ENCODE data around the gene PIGO. TPM values are rescaled to one million over a fixed set of nuclear protein-coding genes. Genes with fewer than 3 reads are reported as not detected.

Gene PIGO
- polyA plus RNA-seq: 10 to 100 TPM; 10.8 to 29.9 (median 18.6) TPM
- long read RNA-seq, donor 1, full-length matches to known transcripts: 4 of 9 reads
- long read RNA-seq, donor 1, partial matches to known transcripts: 5 of 9 reads
- long read RNA-seq, donor 1, other reads (novel, unspliced or antisense): 0 of 9 reads
- long read RNA-seq, donor 2: 0 reads
- long read RNA-seq, donor 3, full-length matches to known transcripts: 5 of 5 reads
- long read RNA-seq, donor 3, partial matches to known transcripts: 0 of 5 reads
- long read RNA-seq, donor 3, other reads (novel, unspliced or antisense): 0 of 5 reads
- long read RNA-seq, donor 4: 0 reads
- long read RNA-seq, donor 5: 0 reads
- long read RNA-seq, donor 6, full-length matches to known transcripts: 1 of 1 reads
- long read RNA-seq, donor 6, partial matches to known transcripts: 0 of 1 reads
- long read RNA-seq, donor 6, other reads (novel, unspliced or antisense): 0 of 1 reads
- long read RNA-seq, donor 7, partial matches to known transcripts: 5 of 6 reads
- long read RNA-seq, donor 7, other reads (novel, unspliced or antisense): 0 of 6 reads
- long read RNA-seq, donor 8: 0 reads
- long read RNA-seq, donor 9, partial matches to known transcripts: 0 of 1 reads
- long read RNA-seq, donor 9, other reads (novel, unspliced or antisense): 0 of 1 reads
- long read RNA-seq, donor 10, partial matches to known transcripts: 7 of 9 reads
- long read RNA-seq, donor 10, other reads (novel, unspliced or antisense): 0 of 9 reads

GRCh38 chr9:35096035-35096849 lies at the start of gene PIGO:
Gene PIGO (minus strand): TSS chr9:35096591. CDS start chr9:35095565, 1,026 bp downstream.
- Histone ChIP-seq H3K27me3 (ENCODE audit: control insufficient read depth in 3 of 3, insufficient read depth in 3 of 3, low read length in 3 of 3) (no peaks in the 10 kb centered on the region), H3K9me3 (ENCODE audit: control insufficient read depth in 2 of 2, insufficient read depth in 1 of 2, low read depth in 1 of 2, low read length in 1 of 2) (no peaks in the 10 kb centered on the region), H3K4me1 (ENCODE audit: control insufficient read depth in 3 of 3, insufficient read depth in 2 of 3, low read depth in 1 of 3, low read length in 2 of 3) (peaks cover 0 to 9% (median 2%) of the 10 kb centered on the region in 3 donors), H3K27ac (ENCODE audit: low read depth in 1 of 3, low read length in 2 of 3) (peak within 1 kb of the TSS; percentile 93 to 99 (median 97)), H3K36me3 (ENCODE audit: control insufficient read depth in 3 of 3, insufficient read depth in 2 of 3, low read depth in 1 of 3, low read length in 3 of 3) (peaks cover 6 to 48% (median 7%) of the 10 kb centered on the region in 3 donors), H3K4me3 (ENCODE audit: low read depth in 1 of 3, low read length in 3 of 3) (peak within 1 kb of the TSS; percentile 61 to 96 (median 62))
- WGBS, 3 donors: 0% methylated on average over 45 to 53 of the region's 53 CpGs
- FAIRE-seq (no peak), DNase-seq (peak; percentile 91 to 97)

DNA sequence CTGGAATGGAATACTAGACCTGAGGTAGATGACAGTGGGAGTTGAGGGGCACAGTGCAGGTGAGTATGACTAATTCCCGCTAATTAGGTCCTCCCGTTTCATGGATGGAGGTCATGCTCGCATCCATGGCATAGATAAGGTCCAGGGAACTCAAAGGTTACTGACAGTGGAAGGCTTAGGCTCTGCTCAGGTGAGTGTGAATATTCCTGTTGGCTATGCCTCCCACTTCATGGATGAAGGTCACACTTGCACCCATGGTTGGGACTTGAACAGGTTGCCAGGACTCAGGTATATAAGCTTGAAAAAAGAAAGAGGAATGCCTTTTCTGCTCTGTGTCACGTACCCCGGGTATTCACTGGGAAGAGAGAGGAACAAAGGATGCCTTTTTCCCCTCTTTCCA lies 45.6 kb upstream of the PIGO start:
- FAIRE-seq: no peak
- no peak overlapping the region for H3K4me3 ChIP-seq (ENCODE audit: low read depth in 1 of 3, low read length in 3 of 3)
- WGBS, 3 donors: 74 to 92% (median 88%) methylated on average over 5 of the region's 5 CpGs

GRCh38 chr9:35140093-35140492 lies 43.7 kb upstream of the PIGO start:
- 78 to 93% (median 92%) methylated on average over 2 of the region's 2 CpGs for WGBS, 3 donors
- no peak for DNase-seq
- H3K9me3 ChIP-seq (ENCODE audit: control insufficient read depth in 2 of 2, insufficient read depth in 1 of 2, low read depth in 1 of 2, low read length in 1 of 2): peaks cover 0 to 29% of the 10 kb centered on the region in 2 donors
- H3K27me3 ChIP-seq (ENCODE audit: control insufficient read depth in 3 of 3, insufficient read depth in 3 of 3, low read length in 3 of 3): peaks cover 0 to 3% (median 0%) of the 10 kb centered on the region in 3 donors
- no peaks in the 10 kb centered on the region for H3K4me1 ChIP-seq (ENCODE audit: control insufficient read depth in 3 of 3, insufficient read depth in 2 of 3, low read depth in 1 of 3, low read length in 2 of 3)
- H3K4me3 ChIP-seq (ENCODE audit: low read depth in 1 of 3, low read length in 3 of 3): no peak overlapping the region
- FAIRE-seq: no peak
- H3K27ac ChIP-seq (ENCODE audit: low read depth in 1 of 3, low read length in 2 of 3): no peak overlapping the region
- H3K36me3 ChIP-seq (ENCODE audit: control insufficient read depth in 3 of 3, insufficient read depth in 2 of 3, low read depth in 1 of 3, low read length in 3 of 3): no peaks in the 10 kb centered on the region

More for the DNA sequence above, 45.6 kb upstream of the PIGO start:
- no peaks in the 10 kb centered on the region for H3K36me3 ChIP-seq (ENCODE audit: control insufficient read depth in 3 of 3, insufficient read depth in 2 of 3, low read depth in 1 of 3, low read length in 3 of 3)
- no peak for DNase-seq
- peaks cover 0 to 32% of the 10 kb centered on the region in 2 donors for H3K9me3 ChIP-seq (ENCODE audit: control insufficient read depth in 2 of 2, insufficient read depth in 1 of 2, low read depth in 1 of 2, low read length in 1 of 2)
- no peak overlapping the region for H3K27ac ChIP-seq (ENCODE audit: low read depth in 1 of 3, low read length in 2 of 3)
- peaks cover 0 to 3% (median 0%) of the 10 kb centered on the region in 3 donors for H3K27me3 ChIP-seq (ENCODE audit: control insufficient read depth in 3 of 3, insufficient read depth in 3 of 3, low read length in 3 of 3)
- no peaks in the 10 kb centered on the region for H3K4me1 ChIP-seq (ENCODE audit: control insufficient read depth in 3 of 3, insufficient read depth in 2 of 3, low read depth in 1 of 3, low read length in 2 of 3)

DNA sequence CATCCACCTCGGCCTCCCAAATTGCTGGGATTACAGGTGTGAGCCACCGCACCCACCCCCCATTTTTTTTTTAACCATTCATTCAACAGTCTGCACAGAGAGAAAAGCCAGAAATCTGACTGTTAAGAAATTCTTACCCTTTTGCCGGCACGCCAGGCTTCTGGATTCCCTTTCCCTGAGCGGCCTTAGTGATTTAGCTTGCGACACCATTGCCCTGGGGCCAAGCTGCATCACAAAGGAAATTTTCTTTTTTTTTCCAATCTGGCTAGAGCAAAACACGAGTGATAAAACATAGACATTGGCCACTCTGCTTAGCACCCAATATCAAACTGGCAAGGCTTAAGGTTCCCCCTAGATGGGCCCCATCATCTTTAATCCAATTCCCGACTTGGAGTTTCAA lies 40.5 kb upstream of the PIGO start:
- WGBS, 3 donors: 72 to 77% (median 74%) methylated on average over 8 of the region's 8 CpGs
- FAIRE-seq: no peak

DNA sequence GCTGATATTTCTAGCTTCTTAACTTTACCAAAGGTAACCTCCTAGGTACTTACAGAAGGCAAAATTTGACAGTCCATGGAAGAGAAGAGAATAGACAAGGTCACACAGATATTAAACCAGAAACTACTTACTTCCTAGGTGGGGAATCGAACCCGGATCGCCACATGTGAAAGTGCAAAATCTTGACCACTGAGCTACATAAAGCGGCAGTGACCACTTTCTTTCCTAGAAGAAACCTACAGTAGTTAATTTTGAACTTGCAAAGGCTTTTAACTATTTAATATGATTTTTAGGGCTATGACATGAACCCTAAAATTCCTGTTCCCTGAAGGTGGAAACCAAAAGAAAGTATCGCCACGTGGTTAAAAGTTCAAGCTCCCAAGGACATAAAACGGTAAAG lies 39.6 kb upstream of the PIGO start:
- WGBS, 3 donors: 89 to 93% (median 89%) methylated on average over 7 of the region's 7 CpGs
- no peaks in the 10 kb centered on the region for H3K27me3 ChIP-seq (ENCODE audit: control insufficient read depth in 3 of 3, insufficient read depth in 3 of 3, low read length in 3 of 3)
- FAIRE-seq: no peak

More for the DNA sequence above, 40.5 kb upstream of the PIGO start:
- no peaks in the 10 kb centered on the region for H3K4me1 ChIP-seq (ENCODE audit: control insufficient read depth in 3 of 3, insufficient read depth in 2 of 3, low read depth in 1 of 3, low read length in 2 of 3)
- H3K27me3 ChIP-seq (ENCODE audit: control insufficient read depth in 3 of 3, insufficient read depth in 3 of 3, low read length in 3 of 3): no peaks in the 10 kb centered on the region
- H3K9me3 ChIP-seq (ENCODE audit: control insufficient read depth in 2 of 2, insufficient read depth in 1 of 2, low read depth in 1 of 2, low read length in 1 of 2): peaks cover 0 to 22% of the 10 kb centered on the region in 2 donors
- DNase-seq: peak in 1 of 2 donors; percentile 14
- no peak overlapping the region for H3K4me3 ChIP-seq (ENCODE audit: low read depth in 1 of 3, low read length in 3 of 3)
- H3K36me3 ChIP-seq (ENCODE audit: control insufficient read depth in 3 of 3, insufficient read depth in 2 of 3, low read depth in 1 of 3, low read length in 3 of 3): no peaks in the 10 kb centered on the region
- H3K27ac ChIP-seq (ENCODE audit: low read depth in 1 of 3, low read length in 2 of 3): no peak overlapping the region

GRCh38 chr9:35134920-35135319 lies 38.5 kb upstream of the PIGO start:
- Histone ChIP-seq H3K4me3 (ENCODE audit: low read depth in 1 of 3, low read length in 3 of 3) (no peak overlapping the region), H3K9me3 (ENCODE audit: control insufficient read depth in 2 of 2, insufficient read depth in 1 of 2, low read depth in 1 of 2, low read length in 1 of 2) (peaks cover 0 to 9% of the 10 kb centered on the region in 2 donors), H3K27ac (ENCODE audit: low read depth in 1 of 3, low read length in 2 of 3) (no peak overlapping the region), H3K36me3 (ENCODE audit: control insufficient read depth in 3 of 3, insufficient read depth in 2 of 3, low read depth in 1 of 3, low read length in 3 of 3) (no peaks in the 10 kb centered on the region), H3K4me1 (ENCODE audit: control insufficient read depth in 3 of 3, insufficient read depth in 2 of 3, low read depth in 1 of 3, low read length in 2 of 3) (no peaks in the 10 kb centered on the region), H3K27me3 (ENCODE audit: control insufficient read depth in 3 of 3, insufficient read depth in 3 of 3, low read length in 3 of 3) (no peaks in the 10 kb centered on the region)
- 75 to 88% (median 86%) methylated on average over 6 of the region's 6 CpGs for WGBS, 3 donors
- no peak for FAIRE-seq
- no peak for DNase-seq

More for the DNA sequence above, 39.6 kb upstream of the PIGO start:
- no peak for DNase-seq
- no peak overlapping the region for H3K4me3 ChIP-seq (ENCODE audit: low read depth in 1 of 3, low read length in 3 of 3)
- no peaks in the 10 kb centered on the region for H3K36me3 ChIP-seq (ENCODE audit: control insufficient read depth in 3 of 3, insufficient read depth in 2 of 3, low read depth in 1 of 3, low read length in 3 of 3)
- H3K9me3 ChIP-seq (ENCODE audit: control insufficient read depth in 2 of 2, insufficient read depth in 1 of 2, low read depth in 1 of 2, low read length in 1 of 2): peaks cover 0 to 13% of the 10 kb centered on the region in 2 donors
- H3K27ac ChIP-seq (ENCODE audit: low read depth in 1 of 3, low read length in 2 of 3): no peak overlapping the region
- no peaks in the 10 kb centered on the region for H3K4me1 ChIP-seq (ENCODE audit: control insufficient read depth in 3 of 3, insufficient read depth in 2 of 3, low read depth in 1 of 3, low read length in 2 of 3)

DNA sequence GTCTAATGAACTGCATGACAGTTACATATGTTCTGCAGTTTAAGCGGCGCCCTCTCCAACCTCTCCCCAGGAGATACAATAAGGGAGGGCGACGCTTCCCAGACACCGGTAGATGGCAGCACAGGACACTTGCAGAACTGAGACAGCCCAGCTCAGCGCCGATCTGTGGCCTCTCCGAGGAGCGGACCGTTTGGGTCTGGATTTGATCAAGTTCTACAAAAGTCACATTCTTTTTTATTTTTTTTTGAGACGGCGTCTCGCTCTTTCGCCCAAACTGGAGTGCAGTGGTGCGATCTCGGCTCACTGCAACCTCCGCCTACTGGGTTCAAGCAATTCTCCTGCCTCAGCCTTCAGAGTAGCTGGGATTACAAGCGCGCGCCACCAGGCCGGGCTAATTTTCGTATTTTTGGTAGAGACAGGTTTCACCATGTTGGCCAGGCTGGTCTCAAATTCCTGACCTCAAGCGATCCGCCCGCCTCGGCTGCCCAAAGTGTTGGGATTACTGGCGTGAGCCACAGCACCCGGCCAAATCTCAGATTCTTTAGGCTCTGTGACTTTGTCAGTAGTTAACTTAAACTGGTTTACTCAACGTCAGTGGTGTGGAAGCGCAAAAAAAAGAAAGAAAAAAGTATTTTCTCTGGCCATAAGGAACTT lies 20.6 kb upstream of the PIGO start:
- H3K27ac ChIP-seq (ENCODE audit: low read depth in 1 of 3, low read length in 2 of 3): peak overlapping the region in 2 of 3 donors; percentile 86 to 92
- peak; percentile 94 to 96 for DNase-seq
- H3K36me3 ChIP-seq (ENCODE audit: control insufficient read depth in 3 of 3, insufficient read depth in 2 of 3, low read depth in 1 of 3, low read length in 3 of 3): no peaks in the 10 kb centered on the region
- peak overlapping the region in 2 of 3 donors; percentile 52 to 73 for H3K4me3 ChIP-seq (ENCODE audit: low read depth in 1 of 3, low read length in 3 of 3)
- no peaks in the 10 kb centered on the region for H3K9me3 ChIP-seq (ENCODE audit: control insufficient read depth in 2 of 2, insufficient read depth in 1 of 2, low read depth in 1 of 2, low read length in 1 of 2)
- FAIRE-seq: no peak
- H3K4me1 ChIP-seq (ENCODE audit: control insufficient read depth in 3 of 3, insufficient read depth in 2 of 3, low read depth in 1 of 3, low read length in 2 of 3): peaks cover 5 to 35% (median 13%) of the 10 kb centered on the region in 3 donors
- H3K27me3 ChIP-seq (ENCODE audit: control insufficient read depth in 3 of 3, insufficient read depth in 3 of 3, low read length in 3 of 3): no peaks in the 10 kb centered on the region
- WGBS, 3 donors: 25 to 33% (median 32%) methylated on average over 30 of the region's 30 CpGs
